Caco-2 (cell line): Measurements from ENCODE around the gene POU2AF2. TPM values are rescaled to one million over a fixed set of nuclear protein-coding genes. Genes with fewer than 3 reads are reported as not detected.
"Not testable (repeated sequence)": the region's sequence is repeated elsewhere in the genome, so short reads cannot be mapped to it uniquely, and the experiment has no call there.

Experiments used
- BruUV-seq: library from RNA; stranded (reverse); fragments of 400-500 nt; replicated peaks from 2 replicates; lab custom pipeline; 2021; lab: Mats Ljungman, UMichigan
- CTCF ChIA-PET: fragments of 300-600 bp; sonication (Branson Sonifier 250); formaldehyde crosslinking; loops from one replicate; lab custom pipeline; 2022; ENCODE audit warnings: antibody characterized with exemption; lab: Charles Lee
- POLR2A ChIA-PET: fragments of 300-600 bp; sonication (Branson Sonifier 250); formaldehyde crosslinking; loops from one replicate; lab custom pipeline; 2022; ENCODE audit warnings: antibody characterized with exemption; lab: Charles Lee
- DNase-seq, 2 experiments: peaks; one replicate each; pipeline versions ENCODE4 v3.0.0 to v3.0.0-alpha.2; 2020 to 2022
- H3K27me3 ChIP-seq: replicated peaks from 2 replicates; pipeline ENCODE4 v1.6.0; 2011; ENCODE audit warnings: low read length; ENCODE audit not compliant: control insufficient read depth, insufficient read depth
- H3K36me3 ChIP-seq: 2 replicates; pipeline ENCODE4 v1.5.1; 2011; ENCODE audit warnings: low read length; ENCODE audit not compliant: control insufficient read depth, insufficient read depth
- H3K4me1 ChIP-seq: fragments of 250-450 bp; sonication (Bioruptor Pico); 2 replicates; pipeline ENCODE4 v1.5.1; 2020; ENCODE audit warnings: mild to moderate bottlenecking
- H3K4me3 ChIP-seq: 2 replicates; pipeline ENCODE4 v1.5.1; 2011; ENCODE audit warnings: low read depth, mild to moderate bottlenecking, control low read depth, low read length
- H3K9me3 ChIP-seq: fragments of 250-450 bp; sonication (Bioruptor Pico); 2 replicates; pipeline ENCODE4 v1.5.1; 2020; ENCODE audit warnings: mild to moderate bottlenecking, moderate library complexity
- H3K27ac Mint-ChIP-seq: one replicate; pipeline ENCODE4 v1.8.0; 2022; ENCODE audit warnings: mixed read lengths; ENCODE audit not compliant: unreplicated experiment
- H3K27me3 Mint-ChIP-seq: one replicate; pipeline ENCODE4 v1.8.0; 2022; ENCODE audit warnings: mixed read lengths; ENCODE audit not compliant: insufficient read depth, unreplicated experiment
- H3K36me3 Mint-ChIP-seq: one replicate; pipeline ENCODE4 v1.8.0; 2022; ENCODE audit warnings: mild to moderate bottlenecking, mixed read lengths; ENCODE audit not compliant: insufficient read depth, unreplicated experiment
- H3K4me1 Mint-ChIP-seq: one replicate; pipeline ENCODE4 v1.8.0; 2022; ENCODE audit warnings: low read depth, mixed read lengths; ENCODE audit not compliant: unreplicated experiment
- H3K4me3 Mint-ChIP-seq: one replicate; pipeline ENCODE4 v1.8.0; 2022; ENCODE audit warnings: mild to moderate bottlenecking, moderate library complexity, mixed read lengths; ENCODE audit not compliant: unreplicated experiment
- H3K9me3 Mint-ChIP-seq: one replicate; pipeline ENCODE4 v1.8.0; 2022; ENCODE audit warnings: mixed read lengths; ENCODE audit not compliant: unreplicated experiment
- intact Hi-C: fragments of 100-400 bp; cut with micrococcal nuclease; formaldehyde crosslinking; loops from one replicate; pipeline ENCODE4 v1.10.0; 2022; ENCODE audit not compliant: unreplicated experiment
- total RNA-seq: library from RNA; stranded (reverse); gene quantifications from 2 replicates; pipeline ENCODE4 v1.2.3, GENCODE V29; 2022
- TF ChIP-seq, protein P1 (sequence below), 2 experiments: fragments of 200-600 bp in 1 of 2; IDR thresholded peaks; 1 replicate in 1 of 2; 2 replicates in 1 of 2; pipeline versions ENCODE4 v1.5.1 to v1.8.0; 2011 to 2022; ENCODE audit warnings: antibody characterized with exemption in 1 of 2, control low read depth in 1 of 2, inconsistent platforms in 1 of 2, low read depth in 1 of 2, low read length in 1 of 2, mild to moderate bottlenecking in 1 of 2, moderate library complexity in 1 of 2; ENCODE audit not compliant: insufficient read depth in 1 of 2, severe bottlenecking in 1 of 2, unreplicated experiment in 1 of 2

The POU2AF2 gene
- total RNA-seq, 1 experiment from 2014 or later, result not detected

DNA sequence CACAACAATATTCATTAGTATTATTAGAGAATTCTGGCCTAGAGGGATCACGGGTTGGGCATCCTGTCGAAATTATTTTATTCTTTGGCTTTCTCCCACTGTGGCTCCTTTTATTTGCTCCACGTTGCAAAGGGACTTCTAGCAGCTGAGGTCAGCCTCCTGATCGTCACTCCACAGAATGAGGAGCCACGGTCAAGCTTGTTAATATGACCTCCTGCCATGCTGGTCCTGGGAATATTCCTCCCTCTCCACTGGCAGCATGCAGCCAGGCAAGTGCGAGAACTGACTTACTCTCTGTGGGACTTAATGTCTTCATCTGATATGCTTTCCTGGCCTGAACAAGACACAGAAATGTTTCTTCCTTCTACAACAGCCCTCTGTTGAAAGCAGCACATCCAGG lies 73.8 kb downstream of the POU2AF2 start:
- H3K27ac Mint-ChIP-seq, result no peak overlapping the region
- ChIA-PET POLR2A (no interaction called here), CTCF (no interaction called here)
- H3K27me3 Mint-ChIP-seq, result no peaks in the 10 kb centered on the region
- H3K4me3 Mint-ChIP-seq, result no peak overlapping the region
- H3K9me3 Mint-ChIP-seq, result peaks cover 19% of the 10 kb centered on the region
- Histone ChIP-seq H3K4me1 (peaks cover 29% of the 10 kb centered on the region), H3K9me3 (no peaks in the 10 kb centered on the region), H3K36me3 (no peaks in the 10 kb centered on the region), H3K4me3 (no peak overlapping the region), H3K27me3 (no peaks in the 10 kb centered on the region)
- BruUV-seq, result no TSS peak
- H3K4me1 Mint-ChIP-seq, result peaks cover 28% of the 10 kb centered on the region
- H3K36me3 Mint-ChIP-seq, result no peaks in the 10 kb centered on the region
- no peak for DNase-seq
- TF ChIP-seq, protein P1, sequence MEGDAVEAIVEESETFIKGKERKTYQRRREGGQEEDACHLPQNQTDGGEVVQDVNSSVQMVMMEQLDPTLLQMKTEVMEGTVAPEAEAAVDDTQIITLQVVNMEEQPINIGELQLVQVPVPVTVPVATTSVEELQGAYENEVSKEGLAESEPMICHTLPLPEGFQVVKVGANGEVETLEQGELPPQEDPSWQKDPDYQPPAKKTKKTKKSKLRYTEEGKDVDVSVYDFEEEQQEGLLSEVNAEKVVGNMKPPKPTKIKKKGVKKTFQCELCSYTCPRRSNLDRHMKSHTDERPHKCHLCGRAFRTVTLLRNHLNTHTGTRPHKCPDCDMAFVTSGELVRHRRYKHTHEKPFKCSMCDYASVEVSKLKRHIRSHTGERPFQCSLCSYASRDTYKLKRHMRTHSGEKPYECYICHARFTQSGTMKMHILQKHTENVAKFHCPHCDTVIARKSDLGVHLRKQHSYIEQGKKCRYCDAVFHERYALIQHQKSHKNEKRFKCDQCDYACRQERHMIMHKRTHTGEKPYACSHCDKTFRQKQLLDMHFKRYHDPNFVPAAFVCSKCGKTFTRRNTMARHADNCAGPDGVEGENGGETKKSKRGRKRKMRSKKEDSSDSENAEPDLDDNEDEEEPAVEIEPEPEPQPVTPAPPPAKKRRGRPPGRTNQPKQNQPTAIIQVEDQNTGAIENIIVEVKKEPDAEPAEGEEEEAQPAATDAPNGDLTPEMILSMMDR (IDR thresholded peaks at IDR 0.05; ENCODE audit: insufficient read depth in 1 of 2, low read depth in 1 of 2, low read length in 1 of 2, severe bottlenecking in 1 of 2, unreplicated experiment in 1 of 2), result no peak
- intact Hi-C loops, result no loop called here

DNA sequence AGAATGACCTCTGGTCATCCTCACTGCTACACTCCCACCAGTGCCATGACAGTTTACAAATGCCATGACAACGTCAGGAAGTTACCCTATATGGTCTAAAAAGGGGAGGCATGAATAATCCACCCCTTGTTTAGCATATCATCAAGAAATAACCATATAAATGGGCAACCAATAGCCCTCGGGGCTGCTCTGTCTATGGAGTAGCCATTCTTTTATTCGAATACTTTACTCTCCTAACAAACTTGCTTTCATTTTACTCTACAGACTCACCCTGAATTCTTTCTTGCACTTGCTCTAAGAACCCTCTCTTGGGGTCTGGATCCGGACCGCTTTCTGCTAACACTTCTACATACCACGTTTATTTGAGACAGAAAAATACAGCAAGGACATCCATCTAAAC lies 74.7 kb downstream of the POU2AF2 start:
- DNase-seq, H3K9me3 ChIP-seq, H3K36me3 Mint-ChIP-seq, BruUV-seq, H3K36me3 ChIP-seq, H3K27me3 Mint-ChIP-seq, H3K4me3 ChIP-seq, H3K27me3 ChIP-seq, H3K4me3 Mint-ChIP-seq, intact Hi-C loops: not testable (repeated sequence)
- POLR2A ChIA-PET, result interaction anchor here (0.7 kb wide), 1 partner anchor 15 kb away, joined by 3 read pairs; no protein-coding TSS in a partner anchor
- H3K4me1 ChIP-seq, result peaks cover 29% of the 10 kb centered on the region
- CTCF ChIA-PET, result interaction anchor here (0.8 to 1.4 kb wide), 7 partner anchors 11 to 109 kb away, joined by 3 to 8 read pairs (median 4); no protein-coding TSS in a partner anchor
- H3K4me1 Mint-ChIP-seq, result peaks cover 35% of the 10 kb centered on the region
- peaks cover 15% of the 10 kb centered on the region for H3K9me3 Mint-ChIP-seq
- peak overlapping the region; percentile 82 for H3K27ac Mint-ChIP-seq

DNA sequence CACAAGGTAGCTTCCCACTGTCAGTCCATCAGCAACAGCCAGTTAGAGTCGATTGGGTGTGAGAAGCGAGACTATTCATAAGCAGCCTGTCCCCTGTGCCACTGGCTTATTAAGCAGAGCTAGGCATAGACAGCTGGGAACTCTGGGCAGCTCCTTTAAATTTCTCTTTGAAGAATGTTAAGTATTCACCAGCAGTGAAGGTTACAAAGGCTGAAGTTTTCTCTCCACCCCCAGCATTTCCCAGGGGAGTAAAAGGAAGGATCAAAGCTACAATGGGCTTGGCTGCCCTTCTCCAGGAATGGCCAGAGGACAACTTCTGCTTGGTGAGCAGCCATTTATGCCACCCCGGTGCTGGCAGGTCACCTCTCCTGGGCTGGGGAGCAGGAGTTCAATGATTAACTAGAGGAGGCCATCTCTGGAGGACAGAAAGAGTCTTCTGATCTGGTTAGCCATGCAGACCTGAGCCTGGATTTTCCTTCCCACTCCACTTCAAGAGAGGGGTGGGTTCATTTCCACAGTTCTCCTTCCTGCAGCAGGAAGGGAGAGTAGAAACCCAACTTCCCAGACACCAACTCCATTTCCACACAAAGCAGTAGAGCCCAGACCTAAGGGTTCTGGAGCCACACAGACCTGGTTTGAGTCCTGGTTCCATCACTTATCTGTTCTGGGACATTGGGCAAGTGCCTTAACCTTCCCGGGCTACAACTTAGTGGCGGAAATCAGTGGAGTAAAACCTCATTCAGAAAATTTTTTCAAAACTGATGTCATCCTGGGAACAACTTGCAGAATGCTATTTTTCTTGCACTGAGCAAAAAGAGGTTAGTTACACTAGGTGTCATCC lies 75.4 kb downstream of the POU2AF2 start:
- Histone ChIP-seq H3K4me3 (no peak overlapping the region), H3K4me1 (peaks cover 29% of the 10 kb centered on the region), H3K36me3 (no peaks in the 10 kb centered on the region), H3K27me3 (no peaks in the 10 kb centered on the region), H3K9me3 (no peaks in the 10 kb centered on the region)
- H3K36me3 Mint-ChIP-seq, result no peaks in the 10 kb centered on the region
- TF ChIP-seq, protein P1 (IDR thresholded peaks at IDR 0.05; ENCODE audit: insufficient read depth in 1 of 2, low read depth in 1 of 2, low read length in 1 of 2, severe bottlenecking in 1 of 2, unreplicated experiment in 1 of 2), result no peak
- peak overlapping the region; percentile 17 for H3K4me3 Mint-ChIP-seq
- intact Hi-C loops, result loop anchor here (1.0 kb wide), 1 partner anchor 13 kb away; no protein-coding TSS in a partner anchor
- DNase-seq, result peak; percentile 65 to 80
- peaks cover 40% of the 10 kb centered on the region for H3K4me1 Mint-ChIP-seq
- BruUV-seq, result no TSS peak
- POLR2A ChIA-PET, result interaction anchor here (0.7 kb wide), 1 partner anchor 14 kb away, joined by 3 read pairs; no protein-coding TSS in a partner anchor
- CTCF ChIA-PET, result interaction anchor here (0.8 to 1.4 kb wide), 8 partner anchors 11 to 108 kb away, joined by 3 to 8 read pairs (median 4); no protein-coding TSS in a partner anchor
- H3K27ac Mint-ChIP-seq, result peak overlapping the region; percentile 82
- H3K27me3 Mint-ChIP-seq, result no peaks in the 10 kb centered on the region
- H3K9me3 Mint-ChIP-seq, result peaks cover 15% of the 10 kb centered on the region
